Embryonic facial prominence (tissue), 1 donor: ENCODE results near the gene PURB.
"Not testable (repeated sequence)": the region's sequence is repeated elsewhere in the genome, so short reads cannot be mapped to it uniquely, and the experiment has no call there.

Experiments
- DNase-seq: peaks from one replicate; pipeline ENCODE4 v3.0.0-alpha.2; 2016; ENCODE audit errors: extremely low spot score

The PURB gene

GRCh38 chr7:44891791-44892190 lies 6.5 kb upstream of the PURB start:
- DNase-seq = no peak

- no peak for DNase-seq
These were observed 6.0 kb upstream of the PURB start for GRCh38 chr7:44891372-44891771.

- no peak for DNase-seq
These were observed 3.9 kb upstream of the PURB start for GRCh38 chr7:44889086-44889781.

- DNase-seq = no peak
These were observed 2.0 kb upstream of the PURB start for GRCh38 chr7:44887293-44887692.

GRCh38 chr7:44884621-44885393 lies 523 bp downstream of the PURB start:
- no peak for DNase-seq

- DNase-seq = no peak
These were observed 1.2 kb downstream of the PURB start for GRCh38 chr7:44883961-44884620.

GRCh38 chr7:44882899-44883298 lies 2.4 kb downstream of the PURB start:
- DNase-seq = no peak

GRCh38 chr7:44881610-44882009 lies 3.7 kb downstream of the PURB start:
- DNase-seq = no peak

GRCh38 chr7:44881066-44881600 lies 4.2 kb downstream of the PURB start:
- DNase-seq = no peak

GRCh38 chr7:44880317-44881018 lies 4.9 kb downstream of the PURB start:
- no peak for DNase-seq

- DNase-seq = no peak
These were observed 8.9 kb downstream of the PURB start for GRCh38 chr7:44876393-44876792.

GRCh38 chr7:44875241-44875640 lies 10.1 kb downstream of the PURB start:
- DNase-seq = no peak

- DNase-seq = no peak
These were observed 12.5 kb downstream of the PURB start for GRCh38 chr7:44872787-44873186.

GRCh38 chr7:44871918-44872317 lies 13.4 kb downstream of the PURB start:
- DNase-seq = not testable (repeated sequence)

GRCh38 chr7:44870780-44871179 lies 14.6 kb downstream of the PURB start:
- not testable (repeated sequence) for DNase-seq

- DNase-seq = not testable (repeated sequence)
These were observed 15.0 kb downstream of the PURB start for GRCh38 chr7:44870336-44870735.

- DNase-seq = no peak
These were observed 18.0 kb downstream of the PURB start for GRCh38 chr7:44867073-44867995.

GRCh38 chr7:44861949-44862348 lies 23.4 kb downstream of the PURB start:
- DNase-seq = not testable (repeated sequence)

GRCh38 chr7:44858161-44858560 lies 27.2 kb downstream of the PURB start:
- no peak for DNase-seq

GRCh38 chr7:44854644-44855364 lies 30.5 kb downstream of the PURB start:
- DNase-seq = no peak
